ELF-1 (cell line): Measurements from ENCODE around the gene GABRB1.

Experiments
- DNase-seq: peaks from one replicate; pipeline ENCODE4 v3.0.0-alpha.2; 2016; ENCODE audit warnings: low read depth, low spot score

Gene GABRB1

DNA sequence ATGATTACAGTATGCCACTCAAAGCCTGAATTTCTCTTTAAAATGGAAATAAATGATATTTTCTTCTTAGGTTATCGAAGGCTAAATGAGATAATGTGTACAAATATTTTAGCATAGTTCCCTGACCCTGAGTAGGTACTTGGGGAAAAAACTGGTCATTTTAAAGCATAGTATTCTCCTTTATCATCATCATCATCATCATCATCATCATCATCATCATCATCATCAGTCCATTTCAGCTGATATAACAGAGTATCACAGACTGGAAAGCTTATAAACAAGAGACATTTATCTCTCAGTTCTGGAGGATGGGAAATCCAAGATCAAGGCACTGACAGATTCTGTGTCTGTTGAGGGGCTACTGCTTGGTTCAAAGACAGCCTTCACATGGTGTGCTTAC lies 13.9 kb downstream of the GABRB1 start:
- no peak for DNase-seq

DNA sequence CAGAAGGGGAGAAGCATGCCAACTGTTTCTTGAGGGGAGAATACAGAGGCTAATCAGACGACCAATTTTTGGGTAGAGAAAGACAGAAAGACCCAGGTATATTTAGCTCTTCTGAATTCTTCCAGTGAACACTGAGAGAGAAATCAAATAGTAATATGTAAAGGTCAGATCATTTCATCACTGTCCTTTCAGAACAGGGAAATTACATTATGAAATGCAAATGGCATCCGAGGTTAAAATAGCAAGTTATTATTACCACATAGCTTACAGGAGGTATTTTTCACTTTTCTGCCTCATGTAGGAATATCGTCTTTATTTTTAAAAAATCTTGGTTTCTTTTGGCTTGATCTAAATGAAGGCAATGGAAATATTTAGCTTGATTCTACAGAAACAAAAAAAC lies 18.0 kb downstream of the GABRB1 start:
- no peak for DNase-seq

DNA sequence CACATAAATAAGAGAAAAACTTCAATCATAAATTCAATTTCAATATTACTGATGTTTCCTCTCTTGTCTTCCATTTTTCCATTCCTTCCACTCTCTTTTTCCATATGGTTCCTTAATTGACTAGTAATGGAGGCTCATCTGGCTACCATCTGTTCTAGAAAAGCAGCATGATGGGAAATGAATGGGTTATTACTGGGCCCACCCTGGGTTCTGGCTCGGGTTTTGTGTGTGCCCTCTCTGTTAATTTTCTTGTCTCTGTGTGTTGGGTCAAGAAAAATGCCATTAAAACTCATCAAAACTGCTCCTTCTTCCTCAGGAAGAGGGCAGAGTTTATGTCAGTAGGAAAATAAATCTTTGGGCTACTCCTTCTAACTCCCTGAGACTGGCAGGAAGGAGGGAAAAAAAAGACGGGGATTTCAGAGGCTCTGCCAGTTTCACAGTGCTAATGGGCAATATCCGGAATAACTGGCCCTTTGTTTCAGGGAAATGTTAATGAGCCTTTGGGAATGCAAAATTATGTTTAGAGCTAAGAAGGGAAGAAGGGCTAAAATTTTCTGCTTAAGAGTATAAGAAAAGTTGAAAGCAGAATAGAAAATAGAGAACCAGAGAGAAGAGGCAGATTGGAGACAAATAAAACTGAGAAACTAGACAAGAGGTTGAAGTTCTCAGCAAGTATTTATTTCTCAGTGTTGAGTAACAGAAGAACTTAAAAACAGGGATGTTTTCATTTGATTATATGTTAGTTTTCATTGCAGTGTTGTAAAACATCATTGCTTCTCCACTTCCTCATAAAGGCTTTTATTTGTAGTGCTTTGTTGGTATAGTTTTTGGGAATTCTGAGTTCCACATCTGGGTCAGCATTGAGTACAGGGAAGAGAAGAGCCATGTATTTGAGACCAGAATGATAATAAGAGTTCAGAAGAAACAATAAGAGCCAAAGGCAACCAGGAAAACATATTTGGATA lies 19.7 kb downstream of the GABRB1 start:
- no peak for DNase-seq

DNA sequence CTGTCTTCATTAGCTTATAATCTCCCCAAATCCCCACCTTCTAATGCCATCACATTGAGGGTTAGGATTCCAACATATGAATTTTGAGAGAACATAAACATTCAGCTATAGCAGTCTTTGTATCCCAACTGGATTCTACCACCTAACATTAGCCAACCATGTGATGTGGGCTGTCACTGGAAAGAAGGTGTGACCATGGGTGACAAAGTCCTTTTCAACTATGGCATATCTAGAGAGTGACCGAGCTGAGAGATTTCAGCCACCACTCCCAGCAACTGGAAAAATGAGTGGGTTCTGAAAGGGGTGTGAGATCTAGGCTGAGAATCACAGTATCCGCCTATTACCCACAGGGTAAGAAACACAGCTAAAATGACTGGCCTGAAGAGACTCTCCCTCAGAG lies 22.1 kb downstream of the GABRB1 start:
- no peak for DNase-seq

DNA sequence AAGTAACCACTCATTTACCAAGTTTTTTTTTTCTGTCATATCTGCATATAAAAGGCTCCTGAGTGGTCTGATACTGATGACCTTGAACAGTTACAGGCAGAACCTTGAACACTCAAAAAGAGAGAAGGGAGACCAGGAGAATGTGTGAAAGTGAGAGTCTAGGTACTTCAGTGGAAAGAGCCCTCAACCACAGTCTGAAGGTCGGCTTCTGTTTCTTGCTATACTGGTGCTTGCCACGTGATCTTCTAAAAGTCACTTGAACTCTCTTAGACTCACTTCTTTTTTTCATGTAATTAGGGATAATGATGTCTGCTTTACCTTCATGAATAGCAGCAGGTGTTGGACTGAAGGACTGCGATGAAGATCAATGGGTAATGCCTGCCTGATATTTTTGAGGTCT lies 22.8 kb downstream of the GABRB1 start:
- no peak for DNase-seq

DNA sequence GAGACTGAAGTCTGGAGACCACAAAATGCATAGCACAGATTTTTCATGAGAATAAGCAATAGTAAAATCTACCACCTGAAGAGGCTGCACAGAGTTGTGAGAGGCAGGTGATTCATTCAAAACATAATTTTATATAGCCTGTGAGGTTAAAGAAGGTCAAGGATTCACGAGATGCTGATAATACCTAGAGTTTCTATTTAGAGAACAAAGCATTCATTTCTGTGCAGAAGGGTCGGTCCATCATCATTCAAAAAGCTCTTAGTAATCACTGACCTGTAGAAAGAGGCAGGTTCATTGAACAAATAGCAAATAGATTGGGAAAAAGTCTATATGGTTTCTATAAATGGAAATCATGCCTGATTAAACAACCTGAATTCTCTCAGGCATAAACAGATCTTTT lies 26.6 kb downstream of the GABRB1 start:
- no peak for DNase-seq

DNA sequence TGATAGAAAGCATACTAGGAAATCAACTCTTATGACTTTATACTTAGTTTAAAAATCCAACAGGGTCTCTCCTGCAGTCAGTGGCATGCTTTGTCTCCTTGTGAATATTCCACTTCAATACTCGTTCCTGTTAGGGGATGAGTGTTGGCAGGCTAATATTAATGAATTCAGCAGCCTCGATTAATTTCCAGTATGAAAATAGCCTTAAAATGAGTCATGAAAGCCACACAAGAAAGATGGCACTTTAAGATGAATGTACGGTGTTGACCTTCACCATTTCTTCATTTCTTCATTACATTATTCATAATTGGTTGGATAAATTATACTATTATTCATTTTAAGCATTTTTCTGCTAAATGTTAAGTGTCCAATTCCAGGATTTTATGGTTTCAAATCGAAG lies 29.2 kb downstream of the GABRB1 start:
- no peak for DNase-seq

DNA sequence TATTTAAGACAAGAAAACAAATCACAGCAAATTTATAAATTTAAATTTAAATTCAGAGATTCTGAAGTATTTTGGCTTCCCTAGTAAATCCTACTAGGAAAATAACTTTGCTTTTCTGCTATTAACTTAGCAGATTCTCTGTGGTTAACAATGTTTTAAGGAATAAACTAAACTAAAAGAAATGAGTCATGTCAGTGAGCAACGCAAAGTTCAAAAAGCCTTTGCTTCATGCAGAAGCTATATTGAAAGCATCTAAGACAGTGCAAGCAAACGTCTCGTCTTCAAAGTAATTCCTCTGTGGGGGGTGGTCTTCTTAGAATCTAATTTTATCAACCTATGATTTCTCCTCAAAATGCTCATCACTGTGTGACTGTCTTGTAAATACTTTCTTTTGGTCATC lies 30.1 kb downstream of the GABRB1 start:
- DNase-seq, result no peak

DNA sequence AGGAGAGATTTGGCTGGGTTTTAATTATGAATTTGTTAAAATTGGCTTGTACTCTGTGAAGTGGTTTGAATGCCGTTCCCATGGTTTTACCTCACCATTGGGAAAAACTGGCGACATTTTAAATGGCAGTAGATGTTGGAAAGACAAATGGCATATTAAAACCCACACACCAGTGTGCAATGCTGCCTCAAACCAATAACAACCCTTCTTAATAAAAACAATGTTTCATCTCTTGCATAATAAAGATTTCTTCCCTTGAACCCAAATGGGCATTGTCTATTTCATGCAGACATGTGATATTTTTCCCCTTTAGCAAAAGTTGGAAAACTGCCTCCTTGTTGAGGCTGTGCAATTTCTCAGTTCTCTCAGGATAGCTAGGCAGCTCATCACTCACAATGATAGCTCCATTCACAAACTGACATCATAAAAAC lies 33.7 kb downstream of the GABRB1 start:
- no peak for DNase-seq

DNA sequence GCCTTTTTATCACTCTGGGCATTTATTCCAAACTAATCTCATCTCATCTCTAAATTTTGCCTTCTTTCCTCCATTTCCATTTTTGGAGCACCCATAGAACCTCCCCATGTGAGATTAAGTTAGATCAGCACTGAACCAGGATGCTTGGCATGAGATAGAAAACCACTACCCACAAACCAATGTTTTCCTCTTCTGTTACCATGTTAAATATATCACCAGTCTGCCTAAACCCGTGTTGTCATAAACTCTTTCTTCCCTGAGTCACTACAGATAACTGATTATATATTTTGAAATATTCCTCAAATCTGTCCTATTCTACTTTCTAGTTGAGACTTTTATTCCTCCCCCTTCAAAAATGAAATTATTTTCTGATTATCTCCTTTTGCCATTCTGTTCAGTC lies 37.6 kb downstream of the GABRB1 start:
- DNase-seq, result no peak

DNA sequence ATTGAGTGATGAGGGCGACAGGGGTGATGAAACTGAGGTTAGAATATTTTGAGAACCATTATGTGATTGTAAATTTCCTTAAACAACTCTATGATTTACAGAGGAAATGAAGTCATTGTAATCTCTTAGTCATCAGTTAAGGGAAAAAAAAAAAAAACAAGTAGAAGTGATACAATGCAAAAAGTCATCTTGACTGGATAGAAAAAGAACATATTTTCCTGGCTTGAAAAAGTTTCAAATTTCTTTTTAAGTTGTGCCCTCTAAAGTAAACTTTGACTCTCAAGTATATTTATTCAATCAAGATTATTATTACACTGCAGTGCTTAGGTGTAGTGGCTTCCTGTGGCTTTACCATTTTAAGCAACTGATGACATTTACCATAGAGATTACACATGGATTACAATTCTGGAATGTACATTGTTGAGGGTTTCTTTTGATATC lies 40.6 kb downstream of the GABRB1 start:
- no peak for DNase-seq

DNA sequence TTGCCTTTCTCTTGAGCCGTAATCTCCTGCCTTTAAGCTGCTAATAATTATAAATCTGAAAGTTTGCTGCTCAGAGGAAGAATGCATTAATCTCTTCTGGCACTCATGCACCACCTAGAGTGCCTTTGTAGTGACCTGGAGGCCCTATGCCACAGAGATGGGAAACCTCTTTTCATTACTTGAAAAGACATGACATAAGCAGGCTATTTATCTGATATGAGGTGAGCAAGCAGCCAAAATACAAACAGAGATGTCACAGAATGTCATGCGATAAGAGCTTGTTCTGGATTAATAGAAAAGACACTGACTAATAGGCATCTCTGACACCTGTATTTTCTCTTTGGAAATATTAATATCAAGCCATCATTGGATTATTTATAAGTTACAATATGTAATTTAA lies 42.3 kb downstream of the GABRB1 start:
- DNase-seq, result no peak

DNA sequence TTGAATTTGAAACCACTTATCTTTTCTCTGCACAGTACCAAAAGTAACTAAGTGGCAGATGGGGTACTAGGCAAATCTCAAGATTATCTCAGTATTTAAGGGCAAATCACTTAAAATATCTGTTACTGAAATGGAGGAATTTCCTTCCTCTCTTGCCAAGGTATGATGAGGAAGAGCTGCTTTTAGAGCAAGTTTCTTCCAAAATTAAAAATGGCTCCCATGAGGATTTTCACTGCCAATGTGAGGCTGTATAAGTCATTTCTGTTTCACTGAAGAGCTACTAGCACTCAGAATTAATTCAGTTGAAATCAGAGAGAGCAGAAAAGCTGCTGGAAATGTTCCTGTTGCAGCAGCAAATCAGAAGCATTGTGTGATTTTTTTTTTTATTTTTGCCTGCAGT lies 43.4 kb downstream of the GABRB1 start:
- DNase-seq, result no peak

DNA sequence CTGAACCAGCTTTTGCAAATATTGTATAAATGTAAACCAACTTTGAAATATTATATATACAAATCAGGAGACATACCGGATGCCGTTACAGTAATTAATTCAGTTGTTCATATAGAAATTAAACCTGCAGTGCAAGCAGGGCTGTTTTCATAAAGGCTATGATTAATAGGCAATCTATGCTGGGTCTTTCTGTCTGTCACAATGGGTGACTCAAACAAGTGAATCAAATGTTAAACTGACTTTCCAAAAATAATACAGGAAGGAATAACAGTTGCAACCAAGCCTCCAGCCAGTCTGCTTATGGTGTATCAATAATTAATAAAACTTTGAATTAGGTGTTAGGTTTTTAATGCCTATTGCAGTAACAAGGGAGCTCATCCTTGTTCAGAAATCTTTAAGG lies 43.9 kb downstream of the GABRB1 start:
- DNase-seq, result no peak

DNA sequence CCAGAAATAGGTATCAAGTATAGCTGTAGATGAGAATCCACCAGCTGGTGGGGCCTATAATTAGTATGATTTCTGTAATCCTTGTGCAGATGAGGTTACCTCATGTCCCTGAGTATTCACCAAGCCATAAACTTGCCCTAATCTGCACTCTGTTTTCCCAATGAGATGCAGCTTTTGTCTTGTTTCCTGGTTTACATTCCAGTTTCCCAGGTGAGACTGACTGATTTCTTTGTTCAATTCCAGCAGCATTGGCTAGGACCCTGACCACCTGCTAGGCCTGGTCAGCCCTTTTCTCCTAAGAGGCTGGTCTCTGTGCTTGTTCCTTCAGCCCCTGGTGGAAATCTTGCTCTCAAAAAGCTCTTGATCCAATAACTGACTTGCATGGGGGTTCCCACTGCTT lies 44.6 kb downstream of the GABRB1 start:
- DNase-seq, result no peak

DNA sequence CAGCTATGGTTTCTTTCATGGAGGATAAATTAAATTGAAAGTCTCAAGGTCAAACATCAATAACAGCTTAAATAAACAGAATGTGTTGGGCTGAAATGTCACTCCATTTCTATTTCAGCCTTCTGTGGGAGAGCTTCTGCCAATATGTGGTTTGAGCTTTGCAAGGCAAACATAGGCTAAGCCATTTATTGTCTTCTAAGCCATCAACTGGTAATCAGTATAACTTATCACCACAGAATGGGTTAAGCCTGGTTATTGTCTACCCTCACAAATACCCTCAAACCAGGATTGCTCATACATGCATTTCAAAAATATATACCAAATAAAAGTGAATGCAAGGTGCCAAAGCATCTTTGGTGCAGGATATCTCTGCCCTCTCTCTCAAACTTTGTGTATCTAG lies 52.7 kb downstream of the GABRB1 start:
- no peak for DNase-seq

DNA sequence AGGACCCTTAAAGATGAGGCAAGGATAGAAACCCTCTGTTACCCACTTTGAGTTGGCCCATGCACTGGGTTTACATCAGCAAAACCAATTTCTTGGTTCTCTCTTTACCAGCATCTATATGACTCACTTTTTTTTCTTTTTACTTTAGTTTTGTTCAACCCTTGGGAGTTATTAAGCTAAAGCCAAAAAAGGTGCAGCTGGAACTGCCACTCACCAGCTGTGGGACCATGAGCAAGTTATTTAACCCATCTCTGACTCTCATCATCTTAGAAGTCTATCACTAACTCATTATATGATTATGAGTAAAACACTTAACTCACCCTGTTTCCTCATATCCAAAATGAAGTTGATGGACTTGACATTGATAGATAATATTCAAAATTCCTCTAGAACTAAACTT lies 53.4 kb downstream of the GABRB1 start:
- no peak for DNase-seq

DNA sequence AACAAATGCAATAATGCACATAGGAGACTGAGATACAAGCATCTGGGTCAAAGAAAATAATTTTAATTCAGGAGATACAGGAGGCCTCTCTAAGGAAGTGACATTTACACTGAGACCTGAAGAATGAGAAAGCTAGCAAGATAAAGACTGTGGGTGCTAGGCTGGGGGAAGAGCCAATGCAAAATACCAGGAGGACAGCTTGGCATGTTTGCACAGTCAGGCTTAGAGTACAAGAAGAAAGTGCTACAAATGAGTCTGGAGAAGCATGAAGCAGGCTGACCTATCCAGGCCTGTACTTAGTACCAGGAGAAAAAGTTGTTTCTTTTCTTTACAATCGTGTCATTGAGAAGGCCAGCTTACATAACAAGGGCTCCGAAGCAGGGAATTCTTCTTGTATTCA lies 56.9 kb downstream of the GABRB1 start:
- DNase-seq, result no peak

DNA sequence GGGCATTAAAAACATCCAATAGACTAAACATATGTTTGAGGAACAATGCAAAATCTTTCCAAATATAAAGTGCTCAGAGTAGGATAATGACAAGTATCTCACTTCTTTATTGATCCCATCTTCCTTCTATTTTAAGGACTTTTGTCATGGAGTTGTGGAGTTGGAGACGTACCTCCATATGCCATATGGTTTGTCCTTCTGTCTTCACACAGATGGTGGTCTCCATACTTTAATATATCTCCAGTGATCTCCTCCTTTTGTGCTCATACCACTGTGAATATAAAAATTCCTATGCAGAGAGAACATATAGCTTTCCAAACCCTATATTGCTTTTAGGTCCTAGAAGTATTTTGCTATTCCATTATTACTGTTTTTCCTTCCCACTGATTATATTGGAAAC lies 64.5 kb downstream of the GABRB1 start:
- DNase-seq, result no peak

DNA sequence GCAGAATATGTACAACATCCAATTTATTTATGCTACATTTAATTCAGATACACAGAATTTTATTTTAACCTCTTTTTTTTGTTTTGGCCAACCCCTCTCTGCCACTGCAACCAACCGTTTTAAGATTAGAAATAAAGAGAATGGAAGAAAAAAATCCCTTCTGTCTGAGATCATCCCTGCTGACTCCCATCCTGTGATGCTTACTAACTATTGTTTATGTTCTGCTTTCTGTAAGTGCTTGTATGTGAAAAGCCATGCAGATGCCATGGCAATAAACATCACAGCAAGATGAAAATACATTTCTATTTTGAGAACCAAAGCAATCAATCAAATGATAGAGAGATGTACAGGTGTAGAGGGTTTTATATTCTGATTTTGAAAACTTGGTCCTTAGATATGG lies 70.1 kb downstream of the GABRB1 start:
- DNase-seq, result no peak

DNA sequence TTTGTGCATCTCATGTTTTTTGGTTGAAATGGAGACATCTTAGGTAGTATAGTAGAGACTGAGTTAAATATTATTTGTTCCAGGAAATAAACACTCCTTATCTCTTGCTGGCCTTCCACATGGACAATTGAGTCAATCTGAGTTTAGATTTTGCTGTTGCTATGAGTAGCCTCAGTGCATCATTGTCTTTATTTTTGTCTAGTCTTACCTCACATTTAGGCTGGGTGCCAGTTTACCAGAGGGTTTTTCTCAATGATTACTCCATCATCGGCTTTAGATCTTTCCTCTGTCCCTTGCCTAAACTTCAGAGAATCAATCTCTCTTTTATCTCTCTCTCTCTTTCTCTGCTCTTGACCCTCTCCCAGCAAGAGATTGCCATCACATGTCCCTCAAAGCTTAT lies 73.6 kb downstream of the GABRB1 start:
- no peak for DNase-seq

DNA sequence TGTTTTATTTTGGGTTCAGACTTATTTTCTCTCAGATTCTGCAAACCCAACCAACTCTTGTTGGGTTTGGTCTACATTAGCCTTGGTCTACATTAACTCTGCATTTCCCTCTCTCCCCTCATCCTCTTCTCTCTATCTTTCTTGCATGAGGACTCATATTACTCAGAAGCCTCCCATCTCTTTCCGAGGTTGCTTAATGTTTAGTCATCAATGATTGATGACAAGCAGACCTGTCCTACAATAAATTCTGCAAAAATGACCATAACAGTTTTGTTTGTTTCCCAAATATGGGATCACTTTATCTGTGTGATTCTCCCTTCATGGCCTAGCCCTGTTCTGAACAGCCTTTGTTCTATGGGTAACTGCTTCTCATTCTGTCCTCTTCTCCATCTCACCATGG lies 75.2 kb downstream of the GABRB1 start:
- DNase-seq, result no peak

DNA sequence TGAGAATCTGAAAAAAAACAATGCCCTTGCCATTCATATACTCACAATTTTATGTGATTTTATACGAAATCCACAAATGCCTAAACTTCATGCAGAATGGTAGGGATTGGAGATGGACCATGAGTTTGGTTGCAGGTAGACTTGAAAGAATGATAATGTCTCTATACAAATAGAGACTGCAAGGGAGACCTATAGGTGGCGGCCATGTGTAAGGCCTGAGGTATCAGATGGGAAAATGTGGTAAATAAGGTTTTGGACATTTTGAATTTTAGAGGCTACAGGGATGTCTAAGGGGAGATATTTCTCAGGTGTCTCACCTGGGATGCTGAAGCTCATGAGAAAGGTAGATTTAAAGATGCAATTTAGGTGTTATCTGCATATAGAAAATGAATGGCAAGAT lies 78.0 kb downstream of the GABRB1 start:
- DNase-seq, result no peak
